ENCODE measurements around the gene UFSP1.

The UFSP1 gene

GRCh38 chr7:100852048-100852872 is 37.3 kb downstream of the UFSP1 start, which contains the start of gene SLC12A9:
Gene SLC12A9 (plus strand): TSS chr7:100852713. CDS start chr7:100854198, 1,485 bp downstream.
- Histone ChIP-seq H3K27ac (peak within 1 kb of the TSS; percentile 75), H3K9me3 (no peaks in the 10 kb centered on the region)

DNA sequence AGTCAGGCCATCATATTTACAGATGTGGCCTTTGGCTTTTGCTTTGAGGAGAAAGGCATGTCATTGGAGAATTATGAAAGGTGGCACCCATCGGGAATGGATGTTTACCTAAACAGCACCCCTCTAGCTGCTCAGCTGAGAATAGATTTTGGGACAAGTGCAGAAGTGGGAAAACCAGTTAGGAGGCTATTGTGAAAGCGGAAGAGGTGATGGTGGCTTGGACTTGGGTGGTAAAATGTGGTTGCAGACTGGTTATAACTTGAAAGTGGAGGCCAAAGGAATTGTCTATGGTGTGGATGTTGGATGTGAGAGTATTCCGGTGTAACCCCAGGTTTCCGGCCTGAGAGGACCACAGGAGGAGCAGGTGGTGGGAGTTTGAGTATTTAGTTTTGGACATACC is 42.2 kb downstream of the UFSP1 start:
- Histone ChIP-seq H3K27me3 (no peaks in the 10 kb centered on the region), H4K20me1 (no peaks in the 10 kb centered on the region), H3K4me3 (no peak overlapping the region), H3K4me2 (no peak overlapping the region), H3K36me3 (no peaks in the 10 kb centered on the region), H3K27ac (no peak overlapping the region), H3K9ac (no peak overlapping the region), H3K4me1 (peaks cover 8% of the 10 kb centered on the region; the same call in 1 of the 2 replicates), H3K9me3 (no peaks in the 10 kb centered on the region)
- no peak for TF ChIP-seq Cebpa-rat (IDR thresholded peaks at IDR 0.05)

More at GRCh38 chr7:100852048-100852872, 37.3 kb downstream of the UFSP1 start, which contains the start of gene SLC12A9:
- peaks cover 43% of the 10 kb centered on the region for H4K20me1 ChIP-seq
- peaks cover 26% of the 10 kb centered on the region for H3K36me3 ChIP-seq
- TF ChIP-seq Cebpa-rat (IDR thresholded peaks at IDR 0.05) = no peak
- peak within 1 kb of the TSS; percentile 88 for H3K4me3 ChIP-seq
- peaks cover 30% of the 10 kb centered on the region for H3K4me1 ChIP-seq
- H3K4me2 ChIP-seq = peak within 1 kb of the TSS; percentile 100
- peak within 1 kb of the TSS; percentile 84 for H3K9ac ChIP-seq
- no peaks in the 10 kb centered on the region for H3K27me3 ChIP-seq

GRCh38 chr7:100840470-100841100 is 48.9 kb downstream of the UFSP1 start:
- no peak overlapping the region for H3K27ac ChIP-seq
- peaks cover 26% of the 10 kb centered on the region for H3K4me1 ChIP-seq
- no peak for TF ChIP-seq Cebpa-rat (IDR thresholded peaks at IDR 0.05)
- no peaks in the 10 kb centered on the region for H3K27me3 ChIP-seq
- H3K36me3 ChIP-seq = no peaks in the 10 kb centered on the region
- no peaks in the 10 kb centered on the region for H4K20me1 ChIP-seq
- no peak overlapping the region for H3K9ac ChIP-seq
- H3K9me3 ChIP-seq = no peaks in the 10 kb centered on the region
- H3K4me3 ChIP-seq = no peak overlapping the region
- H3K4me2 ChIP-seq = no peak overlapping the region

DNA sequence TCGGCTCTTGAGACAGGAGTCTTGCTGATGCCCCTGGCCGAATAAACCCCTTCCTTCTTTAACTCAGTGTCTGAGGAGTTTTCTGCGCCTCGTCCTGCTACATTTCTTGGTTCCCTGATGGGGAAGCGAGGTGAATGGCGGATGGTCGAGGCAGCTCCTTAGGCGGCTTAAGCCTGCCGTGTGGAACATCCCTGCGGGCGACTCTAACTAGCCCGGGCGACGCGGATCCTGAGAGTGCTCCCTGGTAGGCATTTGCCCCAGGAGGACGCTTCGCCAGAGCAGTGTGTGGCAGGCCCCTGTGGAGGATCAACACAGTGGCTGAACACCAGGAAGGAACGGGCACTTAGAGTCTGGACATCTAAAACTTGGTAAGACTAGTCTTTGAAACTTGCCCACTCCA is 50.2 kb downstream of the UFSP1 start:
- Histone ChIP-seq H3K36me3 (no peaks in the 10 kb centered on the region), H3K9ac (no peak overlapping the region), H3K27ac (no peak overlapping the region), H3K4me3 (no peak overlapping the region), H3K4me1 (peaks cover 27% of the 10 kb centered on the region), H3K4me2 (no peak overlapping the region), H3K9me3 (no peaks in the 10 kb centered on the region), H4K20me1 (no peaks in the 10 kb centered on the region), H3K27me3 (no peaks in the 10 kb centered on the region)
- TF ChIP-seq Cebpa-rat (IDR thresholded peaks at IDR 0.05) = no peak
